ENCODE data around the gene ZNF841. TPM values are rescaled to one million over a fixed set of nuclear protein-coding genes. Genes with fewer than 3 reads are reported as not detected.

Gene ZNF841
- total RNA-seq (10 to 100 TPM in 1 of 2 donors, 1 to 10 TPM in 1; 5.9 to 11.1 TPM), polyA plus RNA-seq (1 to 10 TPM in 1 of 2 donors, under 1 TPM in 1; 0.86 to 2.5 TPM)

- H3K27ac ChIP-seq (ENCODE audit: low read depth in 1 of 2, low read length in 2 of 2), result peak within 1 kb of the TSS; percentile 21 to 44
- peak; percentile 89 for DNase-seq (ENCODE audit: low spot score)
- H3K4me1 ChIP-seq (ENCODE audit: control insufficient read depth in 4 of 4, insufficient read depth in 4 of 4, low read length in 3 of 4), result peaks cover 0 to 17% (median 13%) of the 10 kb centered on the region in 4 donors
- peak within 1 kb of the TSS; percentile 57 to 71 for H3K9ac ChIP-seq (ENCODE audit: low read depth in 1 of 2, low read length in 2 of 2)
- TF ChIP-seq GABPA (IDR thresholded peaks at IDR 0.05 in 1 of 2, conservative IDR thresholded peaks at IDR 0.05 in 1 of 2) (peak; percentile 58 to 92), SP1 (IDR thresholded peaks at IDR 0.05) (peak; percentile 54), NR2F2 (IDR thresholded peaks at IDR 0.05) (peak; percentile 25), YY1 (IDR thresholded peaks at IDR 0.05) (peak; percentile 32), MAX (IDR thresholded peaks at IDR 0.05) (no peak), REST (IDR thresholded peaks at IDR 0.05) (no peak), RAD21 (IDR thresholded peaks at IDR 0.05) (peak in 1 of 2 donors; percentile 32)
- H3K27me3 ChIP-seq (ENCODE audit: control insufficient read depth in 4 of 4, insufficient read depth in 4 of 4, low read length in 3 of 4), result no peaks in the 10 kb centered on the region
- H3K9me3 ChIP-seq (ENCODE audit: control insufficient read depth in 4 of 4, low read length in 3 of 4), result peaks cover 17 to 64% (median 29%) of the 10 kb centered on the region in 4 donors
- 2% methylated on average over 59 of the region's 59 CpGs for WGBS
- H3K4me3 ChIP-seq (ENCODE audit: low read depth in 1 of 3, low read length in 3 of 3), result peak within 1 kb of the TSS; percentile 71 to 95 (median 91)
- H3K36me3 ChIP-seq (ENCODE audit: control insufficient read depth in 4 of 4, insufficient read depth in 3 of 4, low read depth in 1 of 4, low read length in 3 of 4), result peaks cover 0 to 25% (median 16%) of the 10 kb centered on the region in 4 donors
Measured at GRCh38 chr19:52095172-52096014, at the start of gene ZNF841. Gene ZNF841 (minus strand): TSS chr19:52095765. CDS start chr19:52084801, 10,964 bp downstream.

GRCh38 chr19:52142001-52142595 lies 46.5 kb upstream of the ZNF841 start:
- Histone ChIP-seq H3K9ac (ENCODE audit: low read depth in 1 of 2, low read length in 2 of 2) (no peak overlapping the region), H3K4me3 (ENCODE audit: low read depth in 1 of 3, low read length in 3 of 3) (peak overlapping the region in 1 of 3 donors; percentile 25), H3K9me3 (ENCODE audit: control insufficient read depth in 4 of 4, low read length in 3 of 4) (peaks cover 10 to 37% (median 20%) of the 10 kb centered on the region in 4 donors), H3K4me1 (ENCODE audit: control insufficient read depth in 4 of 4, insufficient read depth in 4 of 4, low read length in 3 of 4) (peaks cover 0 to 22% (median 11%) of the 10 kb centered on the region in 4 donors), H3K27ac (ENCODE audit: low read depth in 1 of 2, low read length in 2 of 2) (no peak overlapping the region), H3K27me3 (ENCODE audit: control insufficient read depth in 4 of 4, insufficient read depth in 4 of 4, low read length in 3 of 4) (no peaks in the 10 kb centered on the region), H3K36me3 (ENCODE audit: control insufficient read depth in 4 of 4, insufficient read depth in 3 of 4, low read depth in 1 of 4, low read length in 3 of 4) (peaks cover 0 to 1% (median 0%) of the 10 kb centered on the region in 4 donors)
- WGBS, result 81% methylated on average over 3 of the region's 3 CpGs
- no peak for DNase-seq (ENCODE audit: low spot score)
- TF ChIP-seq FOXA1 (IDR thresholded peaks at IDR 0.05) (no peak), RXRA (IDR thresholded peaks at IDR 0.05) (no peak), REST (IDR thresholded peaks at IDR 0.05) (no peak), HNF4A (conservative IDR thresholded peaks at IDR 0.05) (no peak), RAD21 (IDR thresholded peaks at IDR 0.05) (no peak), TAF1 (conservative IDR thresholded peaks at IDR 0.05) (no peak), FOXA2 (IDR thresholded peaks at IDR 0.05) (no peak), ATF3 (IDR thresholded peaks at IDR 0.05) (no peak), SP1 (IDR thresholded peaks at IDR 0.05) (no peak), HNF4G (IDR thresholded peaks at IDR 0.05) (no peak), MAX (IDR thresholded peaks at IDR 0.05) (no peak), EGR1 (IDR thresholded peaks at IDR 0.05; ENCODE audit: low read depth in 2 of 2) (no peak), GABPA (IDR thresholded peaks at IDR 0.05 in 1 of 2, conservative IDR thresholded peaks at IDR 0.05 in 1 of 2) (no peak), CTCF (IDR thresholded peaks at IDR 0.05; ENCODE audit: low read depth, low read length, missing input control) (no peak), JUND (IDR thresholded peaks at IDR 0.05) (no peak)
- TF ChIP-seq, protein P1, sequence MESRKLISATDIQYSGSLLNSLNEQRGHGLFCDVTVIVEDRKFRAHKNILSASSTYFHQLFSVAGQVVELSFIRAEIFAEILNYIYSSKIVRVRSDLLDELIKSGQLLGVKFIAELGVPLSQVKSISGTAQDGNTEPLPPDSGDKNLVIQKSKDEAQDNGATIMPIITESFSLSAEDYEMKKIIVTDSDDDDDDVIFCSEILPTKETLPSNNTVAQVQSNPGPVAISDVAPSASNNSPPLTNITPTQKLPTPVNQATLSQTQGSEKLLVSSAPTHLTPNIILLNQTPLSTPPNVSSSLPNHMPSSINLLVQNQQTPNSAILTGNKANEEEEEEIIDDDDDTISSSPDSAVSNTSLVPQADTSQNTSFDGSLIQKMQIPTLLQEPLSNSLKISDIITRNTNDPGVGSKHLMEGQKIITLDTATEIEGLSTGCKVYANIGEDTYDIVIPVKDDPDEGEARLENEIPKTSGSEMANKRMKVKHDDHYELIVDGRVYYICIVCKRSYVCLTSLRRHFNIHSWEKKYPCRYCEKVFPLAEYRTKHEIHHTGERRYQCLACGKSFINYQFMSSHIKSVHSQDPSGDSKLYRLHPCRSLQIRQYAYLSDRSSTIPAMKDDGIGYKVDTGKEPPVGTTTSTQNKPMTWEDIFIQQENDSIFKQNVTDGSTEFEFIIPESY (IDR thresholded peaks at IDR 0.05), result no peak
